Astrocyte of the hippocampus (primary cell): ENCODE data around the gene BCAS3.
"Not testable (repeated sequence)": the region's sequence is repeated elsewhere in the genome, so short reads cannot be mapped to it uniquely, and the experiment has no call there.

Experiments used
- DNase-seq: peaks from one replicate; pipeline ENCODE4 v3.0.0; 2011; ENCODE audit warnings: low read depth, low spot score

Gene BCAS3

GRCh38 chr17:60677308-60678117 lies at the start of gene BCAS3:
Gene BCAS3 (plus strand): TSS chr17:60677851.
- DNase-seq: peak; percentile 99

- no peak for DNase-seq
Observed at GRCh38 chr17:60628252-60628889, 49.3 kb upstream of the BCAS3 start.

GRCh38 chr17:60629120-60629519 lies 48.5 kb upstream of the BCAS3 start:
- DNase-seq: no peak

- DNase-seq: peak; percentile 41
Observed at GRCh38 chr17:60630352-60630751, 47.3 kb upstream of the BCAS3 start.

- DNase-seq: peak; percentile 42
Observed at GRCh38 chr17:60631119-60631518, 46.5 kb upstream of the BCAS3 start.

DNA sequence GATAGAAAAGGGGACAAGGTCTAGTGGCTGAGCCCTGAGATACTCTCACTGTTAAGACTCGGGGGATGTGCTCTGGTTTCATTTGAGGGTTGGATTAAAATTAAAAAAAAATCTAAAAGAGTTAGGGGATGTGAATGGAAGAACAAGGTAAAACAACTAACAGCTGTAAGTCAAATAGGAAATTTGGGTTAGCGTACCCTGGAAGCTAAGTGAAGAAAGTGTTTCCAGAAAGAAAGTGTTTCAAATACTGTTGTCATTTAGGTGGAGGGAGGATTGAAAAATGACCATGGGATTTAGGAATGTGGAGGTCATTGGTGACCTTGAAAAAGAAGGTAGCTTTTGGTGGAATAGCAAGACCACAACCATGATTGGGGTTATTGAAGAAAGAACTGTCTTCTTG lies 40.0 kb upstream of the BCAS3 start:
- no peak for DNase-seq

- DNase-seq: no peak
Observed at GRCh38 chr17:60639019-60639330, 38.7 kb upstream of the BCAS3 start.

DNA sequence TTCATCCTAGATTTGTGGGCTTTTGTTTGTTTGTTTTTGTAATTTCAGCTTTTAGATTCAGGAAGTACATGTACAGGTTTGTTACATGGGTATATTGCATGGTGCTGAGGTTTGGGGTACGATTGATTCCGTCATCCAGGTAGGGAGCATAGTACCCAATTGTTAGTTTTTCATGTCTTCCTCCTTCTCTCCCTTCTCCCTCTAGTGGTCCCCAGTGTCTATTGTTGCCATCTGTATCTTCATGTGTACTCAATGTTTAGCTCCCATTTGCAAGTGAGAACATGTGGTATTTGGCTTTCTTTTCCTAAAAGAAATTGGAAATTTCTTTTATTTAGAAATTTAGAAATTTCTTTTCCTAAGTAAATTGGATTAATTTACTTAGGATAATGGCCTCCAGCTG lies 37.1 kb upstream of the BCAS3 start:
- peak; percentile 20 for DNase-seq

- peak; percentile 46 for DNase-seq
Observed at GRCh38 chr17:60641126-60641525, 36.5 kb upstream of the BCAS3 start.

GRCh38 chr17:60641810-60642220 lies 35.8 kb upstream of the BCAS3 start:
- DNase-seq: peak; percentile 88

DNA sequence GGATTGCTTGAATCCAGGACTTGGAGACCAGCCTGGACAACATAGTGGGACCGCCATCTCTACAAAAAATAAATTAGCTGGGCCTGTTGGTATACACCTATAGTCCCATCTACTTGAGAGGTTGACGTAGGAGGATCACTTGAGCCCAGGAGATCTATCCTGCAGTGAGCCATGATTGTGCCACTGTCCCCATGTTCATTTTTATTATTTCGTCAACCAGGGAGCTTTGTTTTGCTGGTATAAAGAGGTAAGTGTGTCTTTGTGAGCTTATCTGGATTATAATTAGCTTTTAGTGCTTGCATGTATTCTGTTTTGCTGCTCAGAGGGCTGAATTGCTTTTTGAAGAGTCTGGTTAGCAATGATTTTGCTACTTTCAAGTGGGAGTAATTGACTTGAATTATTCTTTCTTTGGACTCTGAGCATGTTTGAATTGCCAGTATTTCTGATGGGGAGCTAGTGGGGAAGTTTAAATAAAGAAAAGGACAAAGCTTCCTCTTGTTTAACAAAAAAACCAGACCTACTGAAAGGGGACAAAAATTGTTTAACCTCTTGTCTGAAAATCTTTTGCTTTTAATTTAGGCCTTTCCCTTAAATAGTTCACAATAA lies 31.6 kb upstream of the BCAS3 start:
- no peak for DNase-seq

- DNase-seq: no peak
Observed at GRCh38 chr17:60646701-60647100, 30.9 kb upstream of the BCAS3 start.

- no peak for DNase-seq
Observed at GRCh38 chr17:60647705-60648104, 29.9 kb upstream of the BCAS3 start.

DNA sequence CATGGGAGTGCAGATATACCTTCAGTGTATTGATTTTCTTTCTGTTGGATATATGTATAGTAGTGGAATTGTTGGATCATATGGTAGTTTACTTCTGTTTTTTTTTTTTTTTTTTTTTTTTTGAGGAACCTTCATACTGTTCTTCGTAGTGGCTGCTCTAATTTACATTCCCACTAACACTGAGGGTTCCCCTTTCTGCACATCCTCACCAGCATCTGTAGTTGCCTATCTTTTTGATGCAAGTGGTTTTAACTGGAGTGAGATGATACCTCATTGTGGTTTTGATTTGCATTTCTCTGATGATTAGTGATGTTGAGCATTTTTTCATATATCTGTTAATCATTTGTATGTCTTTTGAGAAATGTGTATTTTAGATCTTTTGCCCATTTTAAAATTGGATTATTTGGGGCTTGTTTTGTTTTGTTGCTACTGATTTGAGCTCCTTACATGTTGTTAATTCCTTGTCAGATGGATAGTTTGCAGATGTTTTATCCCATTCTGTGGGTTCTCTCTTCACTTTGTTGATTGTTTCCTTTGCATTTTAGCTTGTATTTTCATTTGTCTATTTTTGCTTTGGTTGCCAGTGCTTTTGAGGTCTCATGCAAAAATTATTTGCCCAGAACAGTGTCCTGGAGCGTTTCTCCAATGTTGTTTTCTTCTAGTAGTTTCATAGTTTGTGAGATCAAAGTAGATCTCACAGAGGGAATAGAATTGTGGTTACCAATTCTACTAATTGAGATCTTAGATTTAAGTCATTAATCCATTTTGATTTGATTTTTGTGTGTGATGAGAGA lies 25.0 kb upstream of the BCAS3 start:
- no peak for DNase-seq

DNA sequence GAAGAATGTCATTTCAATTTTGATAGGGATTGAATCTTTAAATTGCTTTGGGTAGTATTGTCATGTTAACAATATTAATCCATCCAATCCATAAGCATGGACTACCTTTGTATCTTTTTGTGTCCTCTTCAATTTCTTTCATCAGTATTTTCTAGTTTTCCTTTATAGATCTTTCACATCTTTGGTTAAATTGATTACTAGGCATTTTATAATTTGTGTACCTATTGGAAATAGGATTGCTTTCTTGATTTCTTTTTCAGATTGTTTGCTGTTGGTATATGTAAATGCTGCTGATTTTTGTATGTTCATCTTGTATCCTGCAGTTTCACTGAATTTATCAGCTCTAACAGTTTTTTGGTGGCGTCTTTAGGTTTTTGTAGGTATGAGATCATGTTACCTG lies 24.1 kb upstream of the BCAS3 start:
- DNase-seq: no peak

DNA sequence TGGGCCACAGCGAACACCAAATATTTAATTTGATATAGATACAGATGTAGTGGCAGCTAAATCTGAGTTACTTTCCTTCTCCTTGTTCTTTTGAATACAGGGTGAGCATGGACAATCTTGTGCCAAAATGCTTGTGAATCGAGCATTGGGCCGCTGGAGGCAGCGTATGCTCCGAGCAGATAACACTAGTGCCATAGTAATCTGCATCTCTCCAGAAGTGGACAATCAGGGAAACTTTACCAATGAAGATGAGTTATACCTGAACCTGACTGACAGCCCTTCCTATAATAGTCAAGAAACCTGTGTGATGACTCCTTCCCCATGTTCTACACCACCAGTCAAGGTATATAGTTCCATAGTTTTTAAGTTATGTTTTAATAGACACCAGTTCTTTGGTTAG lies 21.2 kb upstream of the BCAS3 start:
- no peak for DNase-seq

GRCh38 chr17:60659156-60659555 lies 18.5 kb upstream of the BCAS3 start:
- no peak for DNase-seq

DNA sequence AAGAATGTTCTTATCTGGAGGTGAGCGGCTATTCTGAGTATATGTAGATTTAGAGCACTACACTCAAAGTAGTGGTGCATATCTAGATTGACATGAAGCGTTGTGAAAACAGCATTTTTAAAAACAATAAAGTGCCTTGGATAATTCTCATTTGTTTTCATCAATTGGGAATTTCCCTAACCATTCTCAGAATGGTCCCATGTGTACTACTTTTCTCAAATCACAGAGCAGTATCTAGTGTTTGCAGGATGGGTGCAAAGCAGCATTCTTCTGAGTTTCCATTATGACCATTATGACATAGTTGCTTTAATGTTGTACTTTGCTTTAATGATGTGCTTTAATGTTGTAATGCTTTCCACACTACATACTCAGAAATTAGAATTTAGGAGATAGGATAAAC lies 16.2 kb upstream of the BCAS3 start:
- no peak for DNase-seq

- no peak for DNase-seq
Observed at GRCh38 chr17:60664022-60664421, 13.6 kb upstream of the BCAS3 start.

GRCh38 chr17:60665602-60666001 lies 12.0 kb upstream of the BCAS3 start:
- no peak for DNase-seq

DNA sequence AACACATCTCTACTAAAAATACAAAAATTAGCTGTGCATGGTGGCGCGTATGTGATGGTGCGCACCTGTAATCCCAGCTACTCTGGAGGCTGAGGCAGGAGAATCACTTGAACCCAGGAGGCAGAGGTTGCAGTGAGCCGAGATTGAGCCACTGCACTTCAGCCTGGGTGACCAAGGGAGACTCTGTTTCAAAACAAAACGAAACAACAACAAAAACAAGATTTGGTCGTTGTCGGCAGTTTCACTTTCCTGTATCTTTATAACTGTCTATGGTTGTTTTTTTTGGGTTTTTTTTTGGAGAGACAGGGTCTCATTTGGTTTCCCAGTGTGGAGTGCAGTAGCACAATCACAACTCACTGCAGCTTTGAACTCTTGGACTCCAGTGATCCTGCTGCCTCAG lies 8.9 kb upstream of the BCAS3 start:
- DNase-seq: not testable (repeated sequence)

GRCh38 chr17:60671482-60671881 lies 6.2 kb upstream of the BCAS3 start:
- DNase-seq: no peak
